Ectodermal cell (in vitro differentiated cells): Measurements from ENCODE around the gene AKAP13.

ENCODE experiments used
- H3K27ac ChIP-seq: 2 replicates; pipeline ENCODE4 v1.7.0; 2013; ENCODE audit warnings: mild to moderate bottlenecking, low read depth, low read length; ENCODE audit not compliant: insufficient read depth, poor library complexity, severe bottlenecking
- H3K27me3 ChIP-seq: 2 replicates; pipeline ENCODE4 v1.7.0; 2013; ENCODE audit warnings: mild to moderate bottlenecking, low read length; ENCODE audit not compliant: insufficient read depth, control insufficient read depth, poor library complexity, severe bottlenecking
- H3K36me3 ChIP-seq: one replicate; pipeline ENCODE4 v1.7.0; 2013; ENCODE audit warnings: low read length; ENCODE audit not compliant: control insufficient read depth, insufficient read depth
- H3K4me1 ChIP-seq: one replicate; pipeline ENCODE4 v1.7.0; 2013; ENCODE audit warnings: low read length; ENCODE audit not compliant: control insufficient read depth, insufficient read depth
- H3K4me3 ChIP-seq: 2 replicates; pipeline ENCODE4 v1.7.0; 2013; ENCODE audit warnings: low read depth, low read length, control low read depth; ENCODE audit not compliant: insufficient read depth
- H3K9me3 ChIP-seq: 2 replicates; pipeline ENCODE4 v1.7.0; 2013; ENCODE audit warnings: mild to moderate bottlenecking, low read length, moderate library complexity; ENCODE audit not compliant: control insufficient read depth
- WGBS, 2 experiments: methylation state at CpG; one replicate each; pipeline ENCODE4 v1.1.7; 2013; ENCODE audit warnings: missing lambda C conversion rate in 2 of 2; 5-methylcytosine and 5-hydroxymethylcytosine counted together

The AKAP13 gene

GRCh38 chr15:85598718-85599398 is 218.5 kb downstream of the AKAP13 start:
- H3K9me3 ChIP-seq = no peaks in the 10 kb centered on the region
- peak overlapping the region; percentile 79 for H3K27ac ChIP-seq
- 74 to 83% methylated on average over 5 of the region's 5 CpGs for WGBS, 2 experiments
- no peak overlapping the region for H3K4me3 ChIP-seq
- peaks cover 16% of the 10 kb centered on the region for H3K4me1 ChIP-seq
- no peaks in the 10 kb centered on the region for H3K27me3 ChIP-seq
- H3K36me3 ChIP-seq = no peaks in the 10 kb centered on the region

GRCh38 chr15:85600001-85600400 is 219.6 kb downstream of the AKAP13 start:
- H3K4me3 ChIP-seq = no peak overlapping the region

DNA sequence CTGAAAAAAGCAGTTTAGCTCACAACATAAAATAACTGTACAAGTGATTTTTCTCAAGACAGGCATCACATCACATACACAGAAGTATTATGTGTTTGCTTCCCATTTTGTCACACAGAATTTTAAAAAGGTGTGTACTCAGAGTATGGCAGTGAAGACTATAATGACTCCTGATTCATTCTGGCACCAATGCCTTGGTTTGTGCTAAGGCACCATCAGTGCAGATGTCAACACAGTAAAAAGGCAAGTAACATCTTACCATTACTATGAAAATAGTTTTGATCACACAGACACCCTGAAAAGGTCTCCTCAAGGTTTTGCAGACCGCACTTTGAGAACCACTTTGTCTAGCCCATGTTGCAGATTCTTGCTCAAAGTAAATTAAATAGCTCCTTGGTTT is 222.8 kb downstream of the AKAP13 start:
- Histone ChIP-seq H3K27ac (no peak overlapping the region), H3K9me3 (no peaks in the 10 kb centered on the region), H3K4me1 (peaks cover 15% of the 10 kb centered on the region), H3K4me3 (no peak overlapping the region), H3K36me3 (no peaks in the 10 kb centered on the region), H3K27me3 (no peaks in the 10 kb centered on the region)
- 97 to 100% methylated on average over 1 of the region's 1 CpG for WGBS, 2 experiments

More at GRCh38 chr15:85600001-85600400, 219.6 kb downstream of the AKAP13 start:
- H3K4me1 ChIP-seq = peaks cover 16% of the 10 kb centered on the region
- H3K36me3 ChIP-seq = no peaks in the 10 kb centered on the region
- 87 to 94% methylated on average over 1 of the region's 2 CpGs for WGBS, 2 experiments
- H3K27me3 ChIP-seq = no peaks in the 10 kb centered on the region
- H3K9me3 ChIP-seq = no peaks in the 10 kb centered on the region
- H3K27ac ChIP-seq = peak overlapping the region; percentile 33

- Histone ChIP-seq H3K4me1 (peaks cover 10% of the 10 kb centered on the region), H3K4me3 (no peak overlapping the region), H3K9me3 (no peaks in the 10 kb centered on the region), H3K27ac (no peak overlapping the region), H3K36me3 (no peaks in the 10 kb centered on the region), H3K27me3 (no peaks in the 10 kb centered on the region)
- 82 to 96% methylated on average over 2 of the region's 2 CpGs for WGBS, 2 experiments
Measured at GRCh38 chr15:85603703-85604102, 223.3 kb downstream of the AKAP13 start.

DNA sequence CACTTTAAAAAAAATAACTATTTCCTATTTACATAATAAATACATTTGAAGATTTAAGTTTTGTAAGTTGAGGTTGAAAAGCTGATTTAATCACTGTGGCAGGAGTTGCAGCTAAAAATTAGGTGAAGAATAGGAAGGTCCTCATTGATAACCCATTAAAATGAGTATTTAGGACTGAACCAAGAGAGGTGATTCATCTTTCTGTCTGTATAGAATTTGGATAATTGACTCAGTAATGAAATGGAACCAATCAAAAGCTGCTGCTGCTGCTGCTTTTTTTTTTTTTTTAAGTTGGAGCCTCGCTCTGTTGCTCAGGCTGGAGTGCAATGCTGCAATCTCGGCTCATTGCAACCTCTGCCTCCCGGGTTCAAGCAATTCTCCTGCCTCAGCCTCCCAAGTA is 223.8 kb downstream of the AKAP13 start:
- no peaks in the 10 kb centered on the region for H3K27me3 ChIP-seq
- no peaks in the 10 kb centered on the region for H3K9me3 ChIP-seq
- peaks cover 5% of the 10 kb centered on the region for H3K4me1 ChIP-seq
- 94 to 97% methylated on average over 3 of the region's 3 CpGs for WGBS, 2 experiments
- H3K4me3 ChIP-seq = no peak overlapping the region
- no peaks in the 10 kb centered on the region for H3K36me3 ChIP-seq
- no peak overlapping the region for H3K27ac ChIP-seq

GRCh38 chr15:85606738-85607137 is 226.3 kb downstream of the AKAP13 start:
- H3K36me3 ChIP-seq = no peaks in the 10 kb centered on the region
- 90 to 100% methylated on average over 1 to 2 of the region's 2 CpGs for WGBS, 2 experiments
- no peaks in the 10 kb centered on the region for H3K4me1 ChIP-seq
- H3K4me3 ChIP-seq = no peak overlapping the region
- H3K27me3 ChIP-seq = no peaks in the 10 kb centered on the region
- no peaks in the 10 kb centered on the region for H3K9me3 ChIP-seq
- no peak overlapping the region for H3K27ac ChIP-seq

DNA sequence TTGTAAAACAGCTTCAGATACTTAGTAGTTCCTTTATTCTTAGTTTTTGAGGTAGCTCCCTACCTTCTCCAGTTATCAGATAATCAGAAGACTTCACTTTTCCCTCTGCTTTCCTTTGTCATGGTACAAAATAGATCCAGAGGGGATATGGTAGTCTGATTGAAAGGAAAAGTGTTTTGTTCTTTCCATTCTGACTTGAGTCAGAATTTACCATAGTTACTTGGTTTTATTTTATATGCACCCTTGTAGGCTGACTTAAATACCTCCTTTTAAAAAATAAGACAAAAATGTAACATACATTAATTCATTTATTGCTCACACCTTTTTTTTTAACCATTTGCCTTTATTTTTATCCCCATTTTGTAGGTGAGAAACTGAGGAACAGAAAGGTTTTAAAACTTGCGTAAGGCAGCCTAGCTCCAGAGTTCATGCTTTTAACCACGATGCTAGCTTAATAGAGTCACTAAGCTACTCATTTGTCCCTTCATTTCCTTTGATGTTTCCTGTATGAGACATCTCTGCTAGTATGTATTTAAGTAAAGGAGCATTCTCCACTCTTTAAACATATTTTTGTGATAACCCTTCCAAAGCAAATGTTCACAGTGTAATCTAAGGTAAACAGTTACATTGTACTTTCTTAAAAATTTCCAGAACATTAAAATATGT is 226.9 kb downstream of the AKAP13 start:
- H3K36me3 ChIP-seq = no peaks in the 10 kb centered on the region
- no peak overlapping the region for H3K27ac ChIP-seq
- no peak overlapping the region for H3K4me3 ChIP-seq
- 89 to 92% methylated on average over 1 to 2 of the region's 2 CpGs for WGBS, 2 experiments
- H3K9me3 ChIP-seq = no peaks in the 10 kb centered on the region
- H3K4me1 ChIP-seq = no peaks in the 10 kb centered on the region
- no peaks in the 10 kb centered on the region for H3K27me3 ChIP-seq

DNA sequence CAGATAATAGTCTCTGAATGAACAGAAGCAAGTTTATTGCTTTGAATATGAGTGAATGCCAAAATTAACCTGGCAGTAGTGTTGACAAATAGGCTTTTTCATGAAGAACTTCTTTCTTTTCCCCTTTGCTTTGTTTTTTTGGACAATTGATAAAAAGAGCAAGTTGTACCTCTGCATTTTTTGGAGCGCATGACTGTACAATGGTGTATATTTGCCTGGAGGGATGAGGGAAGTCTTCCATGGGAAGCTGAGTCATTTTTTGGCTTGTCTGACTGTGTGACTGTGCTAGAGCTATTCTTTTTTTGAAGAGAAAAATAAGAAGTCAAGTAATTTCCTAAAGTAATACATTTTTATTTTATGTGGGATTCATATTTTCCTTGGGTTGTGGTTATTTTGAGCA is 227.4 kb downstream of the AKAP13 start:
- WGBS, 2 experiments = 97 to 100% methylated on average over 1 of the region's 1 CpG
- Histone ChIP-seq H3K36me3 (no peaks in the 10 kb centered on the region), H3K9me3 (no peaks in the 10 kb centered on the region), H3K27ac (no peak overlapping the region), H3K4me1 (no peaks in the 10 kb centered on the region), H3K27me3 (no peaks in the 10 kb centered on the region), H3K4me3 (no peak overlapping the region)

GRCh38 chr15:85609492-85609891 is 229.1 kb downstream of the AKAP13 start:
- Histone ChIP-seq H3K4me1 (no peaks in the 10 kb centered on the region), H3K27me3 (no peaks in the 10 kb centered on the region), H3K27ac (no peak overlapping the region), H3K4me3 (no peak overlapping the region), H3K9me3 (no peaks in the 10 kb centered on the region), H3K36me3 (no peaks in the 10 kb centered on the region)
- WGBS, 2 experiments = 91 to 97% methylated on average over 3 of the region's 3 CpGs

- no peaks in the 10 kb centered on the region for H3K4me1 ChIP-seq
- H3K4me3 ChIP-seq = no peak overlapping the region
- no peaks in the 10 kb centered on the region for H3K27me3 ChIP-seq
- no peaks in the 10 kb centered on the region for H3K36me3 ChIP-seq
- H3K27ac ChIP-seq = no peak overlapping the region
- no peaks in the 10 kb centered on the region for H3K9me3 ChIP-seq
- WGBS, 2 experiments = 96% methylated on average over 7 of the region's 7 CpGs
Measured at GRCh38 chr15:85611361-85611760, 231.0 kb downstream of the AKAP13 start.
